NCI-H187 (cell line): ENCODE measurements around the gene LMAN2.
"Not testable (repeated sequence)": the region's sequence is repeated elsewhere in the genome, so short reads cannot be mapped to it uniquely, and the experiment has no call there.

Experiments
- DNase-seq, 2 experiments: peaks; one replicate each; lab custom pipeline; 2025; lab: John Stamatoyannopoulos, UW

LMAN2 gene

DNA sequence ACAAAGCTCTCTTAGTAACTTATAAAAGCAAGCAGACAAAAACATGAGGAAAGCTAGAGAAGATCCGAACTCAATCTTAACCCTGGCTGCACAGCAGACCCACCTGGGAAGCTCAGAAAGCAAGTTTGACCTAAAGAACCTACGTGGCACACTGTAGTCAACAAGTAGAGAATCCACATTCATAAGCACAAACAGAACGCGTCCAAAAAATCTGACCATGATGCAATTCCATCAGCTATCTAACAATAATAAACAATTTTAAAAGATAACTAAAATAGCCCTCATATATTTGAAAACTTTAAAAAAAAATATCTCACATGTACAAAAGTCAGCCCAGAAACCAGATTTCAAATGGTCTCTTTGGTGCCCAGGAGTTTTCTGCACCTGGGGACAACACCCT is 4.6 kb downstream of the LMAN2 start:
- DNase-seq = no peak

DNA sequence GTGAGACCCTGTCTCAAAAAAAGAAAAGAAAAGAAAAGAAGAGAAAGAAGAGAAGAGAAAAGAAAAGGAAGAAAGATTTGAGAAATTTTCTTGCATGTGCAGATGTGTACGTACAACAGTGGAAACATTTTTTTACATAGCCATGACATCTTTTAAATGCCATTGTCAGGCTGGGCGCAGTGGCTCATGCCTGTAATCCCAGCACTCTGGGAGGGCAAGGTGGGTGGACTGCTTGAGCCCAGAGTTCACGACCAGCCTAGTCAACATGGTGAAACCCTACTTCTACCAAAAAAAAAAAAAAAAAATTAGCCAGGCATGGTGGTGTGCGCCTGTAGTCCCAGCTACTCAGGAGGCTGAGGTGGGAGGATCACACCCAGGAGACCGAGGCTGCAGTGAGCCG is 6.6 kb downstream of the LMAN2 start:
- no peak for DNase-seq

DNA sequence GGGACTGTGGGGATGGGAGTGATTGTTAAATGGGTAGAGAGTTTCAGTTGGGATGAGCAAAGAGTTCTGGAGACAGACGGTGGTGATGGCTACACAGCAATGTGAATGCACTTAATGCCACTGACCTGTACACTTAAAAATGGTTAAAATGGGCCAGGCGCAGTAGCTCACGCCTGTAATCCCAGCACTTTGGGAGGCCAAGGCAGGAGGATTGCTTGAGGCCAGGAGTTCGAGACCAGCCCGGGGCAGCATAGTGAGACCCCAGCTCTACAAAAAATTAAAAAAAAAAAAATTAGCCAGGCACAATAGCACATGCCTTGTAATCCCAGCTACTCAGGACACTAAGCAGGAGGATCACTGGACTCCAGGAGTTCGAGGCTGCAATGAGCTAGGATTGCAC is 7.7 kb downstream of the LMAN2 start:
- DNase-seq = no peak

DNA sequence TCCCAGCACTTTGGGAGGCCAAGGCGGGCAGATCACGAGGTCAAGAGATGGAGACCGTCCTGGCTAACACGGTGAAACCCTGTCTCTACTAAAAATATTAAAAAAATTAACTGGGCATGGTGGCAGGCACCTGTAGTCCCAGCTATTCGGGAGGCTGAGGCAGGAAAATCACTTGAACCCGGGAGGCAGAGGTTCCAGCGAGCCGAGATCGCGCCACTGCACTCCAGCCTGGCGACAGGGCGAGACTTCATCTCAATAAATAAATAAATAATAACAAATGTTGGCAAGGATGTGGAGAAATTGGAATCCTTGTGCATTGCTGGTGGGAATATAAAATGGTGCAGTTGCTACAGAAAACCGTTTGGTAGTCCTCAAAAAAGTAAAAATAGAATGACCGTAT is 8.5 kb downstream of the LMAN2 start:
- DNase-seq = not testable (repeated sequence)

DNA sequence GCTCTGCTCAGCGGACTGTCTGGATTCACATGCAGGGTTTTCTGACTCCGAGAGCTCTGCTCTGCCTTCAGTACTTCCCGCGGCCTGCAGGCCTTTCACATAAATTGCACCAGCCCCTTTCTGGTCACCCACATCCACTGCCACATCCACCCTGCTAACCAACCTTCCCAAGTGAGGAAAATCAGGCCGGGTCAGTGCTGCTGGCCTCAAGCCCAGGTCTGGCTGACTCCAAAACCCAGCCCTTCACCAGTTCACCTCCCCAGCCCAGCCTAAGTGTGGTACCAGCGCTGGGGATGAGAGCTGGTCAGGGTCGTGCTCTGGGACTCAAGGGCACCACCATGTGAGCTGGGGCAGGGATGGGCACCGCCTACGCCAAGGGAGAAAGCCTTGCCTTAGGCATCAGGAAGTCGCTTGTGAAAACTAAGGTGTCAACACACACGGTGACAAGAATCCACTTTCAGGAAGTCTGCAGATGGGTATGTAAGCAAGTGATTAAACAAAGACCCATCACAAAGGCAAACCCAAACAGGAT is 12.3 kb downstream of the LMAN2 start:
- DNase-seq = no peak

DNA sequence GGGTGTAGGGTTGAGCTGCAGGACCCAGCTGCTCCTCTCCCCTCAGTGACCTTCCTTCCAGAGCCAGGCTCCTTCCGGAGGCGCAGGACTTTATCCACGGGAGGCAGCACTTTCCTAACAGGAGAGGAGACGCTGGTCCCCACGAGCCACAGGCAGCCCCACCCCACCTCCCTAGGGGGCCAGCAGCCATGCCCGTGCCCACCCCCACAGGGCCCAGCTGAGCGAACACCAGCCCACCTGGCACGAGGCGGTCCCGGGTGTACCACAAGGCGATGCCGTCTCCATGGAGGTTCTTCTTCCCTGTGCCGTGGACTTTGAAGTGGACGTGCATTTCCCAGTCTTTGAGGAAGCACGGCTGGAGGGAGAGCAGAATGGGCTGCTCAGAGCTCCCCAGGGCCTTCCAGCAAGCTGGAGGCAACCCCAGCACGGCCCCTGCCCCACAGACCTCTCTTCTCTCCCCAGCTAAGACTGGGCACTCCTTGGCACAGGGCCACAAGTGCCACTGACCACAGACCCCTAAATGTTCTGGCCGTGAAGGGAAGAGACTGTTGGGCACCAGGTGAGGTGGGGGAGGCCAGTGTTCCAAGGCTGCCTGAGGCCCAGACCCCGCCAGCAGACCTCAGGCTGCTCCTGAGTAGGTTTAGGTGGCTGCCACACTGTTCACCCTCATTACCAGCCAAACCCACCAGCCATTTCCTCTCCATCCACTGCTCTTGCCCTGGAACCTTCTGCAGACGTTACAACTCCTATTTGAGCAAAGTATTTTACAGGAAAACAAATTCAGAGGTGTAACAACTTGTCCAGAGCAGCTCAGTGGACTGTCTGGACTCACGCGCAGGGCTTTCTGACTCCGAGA is 13.0 kb downstream of the LMAN2 start:
- no peak for DNase-seq

DNA sequence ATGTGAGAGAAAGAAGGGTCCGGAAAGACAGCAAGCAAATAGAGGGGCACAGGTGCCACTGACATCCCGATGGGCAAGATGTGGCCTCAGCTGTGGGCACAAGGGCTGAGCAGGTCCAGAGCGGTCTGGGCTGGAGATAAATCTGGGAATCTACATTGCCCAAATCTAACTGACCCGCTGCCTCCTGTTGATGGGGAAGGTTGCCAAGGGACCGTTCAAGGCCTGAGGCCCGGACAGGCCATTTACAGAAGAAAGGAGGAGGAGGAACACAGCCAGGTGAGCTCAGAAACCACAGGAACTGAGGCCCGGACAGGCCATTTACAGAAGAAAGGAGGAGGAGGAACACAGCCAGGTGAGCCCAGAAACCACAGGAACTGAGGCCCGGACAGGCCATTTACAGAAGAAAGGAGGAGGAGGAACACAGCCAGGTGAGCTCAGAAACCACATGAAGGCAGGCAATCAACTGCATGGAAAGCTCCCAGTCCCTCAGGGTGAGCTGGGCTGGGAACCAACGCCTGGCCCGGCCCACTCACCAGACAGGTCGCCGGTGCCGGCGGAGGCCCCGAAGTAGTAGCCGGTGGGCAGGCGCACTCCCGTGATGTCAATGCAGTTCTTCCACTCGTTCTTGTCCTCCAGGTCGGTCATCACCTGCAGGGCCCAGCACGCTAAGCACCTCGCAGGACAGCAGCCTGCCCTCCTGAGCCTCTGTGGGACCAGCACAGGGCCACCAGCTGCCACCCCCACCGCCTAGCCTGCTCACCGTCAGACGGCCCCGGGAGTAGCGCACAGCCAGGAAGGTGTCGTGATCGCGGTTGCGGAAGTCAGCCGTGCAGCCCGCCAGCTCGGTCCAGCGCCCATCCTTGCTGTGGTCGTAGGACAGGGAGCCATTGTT is 14.6 kb downstream of the LMAN2 start:
- DNase-seq = no peak

DNA sequence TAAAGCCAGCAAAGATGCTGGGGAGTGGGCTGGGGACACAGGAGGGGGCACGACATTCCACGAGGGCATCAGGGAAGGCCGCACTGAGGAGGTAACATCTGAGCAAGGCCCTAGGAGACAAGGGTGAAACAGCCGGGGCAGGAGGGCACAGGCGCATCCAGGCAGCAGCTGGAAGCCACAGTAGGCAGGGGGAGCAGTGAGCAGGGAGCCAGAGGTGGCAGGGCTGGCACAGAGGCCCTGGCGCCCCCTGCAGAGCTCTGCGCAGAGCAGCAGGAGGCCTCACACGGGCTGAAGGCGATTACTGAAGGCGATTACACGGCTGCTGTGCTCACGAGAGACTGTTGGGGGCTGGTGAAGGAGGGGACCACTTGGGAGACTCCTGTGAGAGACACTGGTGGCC is 15.4 kb downstream of the LMAN2 start:
- no peak for DNase-seq

DNA sequence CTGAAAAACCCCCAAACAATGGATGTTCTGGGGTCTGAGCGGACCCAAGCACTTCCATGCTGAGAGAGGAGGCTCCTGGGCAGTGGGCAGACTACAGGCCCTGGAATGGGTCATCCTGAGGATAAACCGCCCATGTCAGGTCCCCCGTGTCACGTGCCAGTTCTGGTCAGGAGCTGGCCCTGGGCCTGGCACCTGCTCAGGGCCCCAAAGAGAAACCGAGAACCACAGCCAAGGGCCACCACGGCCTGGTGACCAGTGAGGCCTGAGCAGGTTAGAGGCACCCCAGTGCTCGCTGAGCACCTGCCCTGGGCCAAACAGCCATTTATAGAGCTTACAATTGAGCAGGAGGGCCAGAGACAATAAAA is 15.8 kb downstream of the LMAN2 start:
- DNase-seq = no peak

DNA sequence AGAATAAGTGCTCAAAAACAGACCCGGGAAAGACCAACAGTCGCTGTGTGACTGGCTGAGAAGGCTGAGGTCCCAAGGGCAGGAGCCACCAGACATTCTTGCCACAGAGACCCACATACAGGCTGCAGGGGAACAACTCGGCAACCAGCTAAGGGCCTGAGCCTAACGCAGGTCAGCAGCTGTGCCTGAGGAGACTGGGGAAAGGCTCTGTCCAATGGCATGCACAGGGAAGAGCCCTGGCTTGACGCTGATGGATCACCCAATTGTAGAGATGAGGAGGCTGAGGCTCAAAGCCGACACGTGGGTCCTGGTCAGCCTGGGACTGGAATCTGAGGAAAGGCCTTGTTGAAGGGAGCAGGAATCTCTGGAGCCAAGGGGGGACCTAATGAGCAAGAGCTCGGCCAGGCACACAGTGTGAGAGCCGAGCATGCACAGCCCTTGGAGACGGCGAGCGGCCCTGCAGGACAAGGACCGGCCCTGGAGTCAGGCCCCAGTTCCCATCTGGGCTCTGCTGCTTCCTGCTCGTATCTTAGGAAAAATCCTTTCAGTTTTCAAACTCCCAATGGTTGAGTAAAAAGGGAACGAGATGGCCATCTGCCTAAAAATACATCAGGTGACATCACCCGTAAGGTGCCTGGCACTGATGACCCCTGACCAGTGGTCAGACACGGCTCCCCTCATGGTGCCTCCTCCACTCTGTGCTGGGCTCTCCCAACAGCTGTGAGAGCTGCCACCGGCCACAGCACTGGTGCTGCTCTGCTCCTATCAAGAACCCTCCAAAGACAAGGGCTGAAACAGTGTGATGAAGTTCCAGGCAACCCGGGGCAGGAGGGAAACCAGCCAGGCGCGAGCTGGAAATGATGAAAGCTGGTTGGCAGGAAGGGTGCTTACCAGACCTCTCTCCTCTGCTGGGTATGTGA is 16.4 kb downstream of the LMAN2 start:
- DNase-seq = no peak

DNA sequence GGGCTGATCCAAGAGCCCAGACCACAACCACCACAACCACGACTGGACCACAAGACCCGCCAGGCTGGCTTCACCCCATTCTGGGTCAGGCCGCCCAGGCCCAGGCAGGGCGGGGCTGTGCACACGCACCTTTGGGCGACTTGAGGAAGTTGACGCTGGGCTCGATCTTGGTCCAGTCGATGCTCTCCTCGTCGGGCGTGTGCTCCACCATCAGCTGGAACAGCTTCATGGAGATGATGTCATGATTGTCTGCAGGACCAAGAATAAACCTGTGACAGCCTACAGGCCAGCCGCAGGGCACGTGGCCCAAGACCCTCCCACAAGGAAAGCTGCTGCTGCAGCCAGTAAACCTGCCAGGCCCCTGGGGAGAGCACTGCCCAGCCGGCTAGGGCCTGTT is 17.3 kb downstream of the LMAN2 start:
- DNase-seq = no peak

DNA sequence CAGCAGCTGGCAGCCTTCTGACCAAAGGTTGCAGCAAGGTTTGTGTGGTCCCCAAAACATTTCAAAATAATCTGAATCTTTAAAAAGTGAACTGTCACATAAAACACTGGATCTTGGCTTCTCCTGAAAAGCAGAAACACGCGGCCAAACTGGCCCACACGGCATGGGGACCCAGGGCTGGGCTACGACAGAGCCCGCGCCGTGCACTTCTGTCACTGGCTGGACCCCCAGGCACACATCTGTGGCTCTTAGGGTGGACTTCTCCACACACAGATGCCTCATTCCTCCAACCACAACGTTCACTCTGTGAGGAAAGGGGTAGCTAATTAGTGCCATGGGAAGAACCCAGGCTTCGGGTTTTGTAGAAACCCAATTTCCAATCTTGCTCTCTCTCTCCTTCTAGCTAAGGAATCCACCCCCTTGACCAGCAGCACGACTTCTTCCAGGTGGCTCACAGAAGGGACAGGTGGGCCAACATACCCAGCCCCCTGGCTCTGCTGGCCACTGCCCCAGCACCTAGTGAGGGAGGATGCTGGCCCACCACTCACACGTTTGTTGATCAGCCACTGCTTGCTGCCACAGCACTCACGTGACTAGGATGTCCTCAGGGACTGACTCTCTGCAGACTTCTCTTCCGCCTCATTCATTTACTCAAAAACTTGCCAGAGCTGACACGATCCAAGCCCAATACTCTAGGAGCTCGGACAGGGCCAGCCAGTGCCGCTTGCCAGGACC is 17.9 kb downstream of the LMAN2 start:
- no peak for DNase-seq

DNA sequence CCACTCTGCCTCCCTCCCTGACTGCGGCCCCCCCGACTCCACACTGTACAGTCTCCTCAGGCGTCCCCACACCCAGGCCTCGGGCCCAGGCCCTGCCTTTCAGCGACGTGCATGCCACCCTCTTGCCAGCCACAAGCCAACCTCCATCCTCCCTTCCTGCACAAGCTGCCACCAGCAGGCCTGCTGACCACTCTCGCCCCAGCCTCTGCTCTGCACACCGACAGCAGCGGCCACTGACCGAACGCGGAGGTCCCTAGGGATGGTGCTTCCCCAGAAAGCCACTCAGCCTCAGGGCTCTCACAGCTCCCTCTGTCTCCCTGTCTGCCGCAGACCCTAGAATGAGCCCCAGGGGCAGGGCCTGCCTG is 18.6 kb downstream of the LMAN2 start:
- DNase-seq = no peak

DNA sequence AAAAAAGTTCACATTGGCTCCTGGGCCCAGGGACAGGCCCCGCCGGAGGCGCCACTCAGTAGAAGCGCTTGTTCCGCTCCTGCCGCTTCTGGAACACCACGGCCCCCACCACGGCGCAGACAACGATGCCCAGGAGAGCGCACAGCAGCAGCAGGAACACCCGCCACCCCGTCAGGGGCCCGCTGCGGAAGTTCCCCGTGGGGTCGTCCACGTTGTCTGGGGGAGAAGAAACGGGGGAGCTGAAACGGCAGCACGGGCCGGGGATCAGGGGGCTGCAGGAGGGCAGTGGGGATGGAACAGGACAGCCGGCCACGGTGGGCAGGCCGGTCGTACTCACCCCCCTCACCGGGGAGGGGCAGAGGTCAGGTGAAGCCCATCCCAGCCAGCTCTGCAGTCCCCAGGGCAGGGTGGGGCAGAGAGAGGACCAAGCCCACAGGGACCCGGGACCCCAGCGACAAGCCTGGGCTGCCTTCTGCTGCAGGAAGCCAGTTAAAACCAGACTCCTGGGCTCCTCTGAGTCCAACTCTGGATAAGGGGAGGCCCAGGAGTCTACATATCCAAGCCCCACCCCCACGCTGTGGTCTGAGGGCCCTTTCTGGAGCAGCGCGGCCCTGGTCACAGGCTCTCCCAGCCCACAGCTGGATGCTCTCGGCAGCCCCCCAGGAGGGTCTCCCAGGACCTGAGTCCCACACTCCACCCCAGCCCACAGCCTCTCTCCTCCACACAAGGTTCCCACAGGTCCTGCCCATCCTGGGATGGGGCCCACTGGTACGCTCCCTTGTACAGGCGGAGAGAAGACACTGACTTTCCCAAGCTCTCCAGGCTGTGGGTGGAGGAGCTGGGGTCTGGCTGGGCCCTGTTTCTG is 19.2 kb downstream of the LMAN2 start:
- DNase-seq = no peak

DNA sequence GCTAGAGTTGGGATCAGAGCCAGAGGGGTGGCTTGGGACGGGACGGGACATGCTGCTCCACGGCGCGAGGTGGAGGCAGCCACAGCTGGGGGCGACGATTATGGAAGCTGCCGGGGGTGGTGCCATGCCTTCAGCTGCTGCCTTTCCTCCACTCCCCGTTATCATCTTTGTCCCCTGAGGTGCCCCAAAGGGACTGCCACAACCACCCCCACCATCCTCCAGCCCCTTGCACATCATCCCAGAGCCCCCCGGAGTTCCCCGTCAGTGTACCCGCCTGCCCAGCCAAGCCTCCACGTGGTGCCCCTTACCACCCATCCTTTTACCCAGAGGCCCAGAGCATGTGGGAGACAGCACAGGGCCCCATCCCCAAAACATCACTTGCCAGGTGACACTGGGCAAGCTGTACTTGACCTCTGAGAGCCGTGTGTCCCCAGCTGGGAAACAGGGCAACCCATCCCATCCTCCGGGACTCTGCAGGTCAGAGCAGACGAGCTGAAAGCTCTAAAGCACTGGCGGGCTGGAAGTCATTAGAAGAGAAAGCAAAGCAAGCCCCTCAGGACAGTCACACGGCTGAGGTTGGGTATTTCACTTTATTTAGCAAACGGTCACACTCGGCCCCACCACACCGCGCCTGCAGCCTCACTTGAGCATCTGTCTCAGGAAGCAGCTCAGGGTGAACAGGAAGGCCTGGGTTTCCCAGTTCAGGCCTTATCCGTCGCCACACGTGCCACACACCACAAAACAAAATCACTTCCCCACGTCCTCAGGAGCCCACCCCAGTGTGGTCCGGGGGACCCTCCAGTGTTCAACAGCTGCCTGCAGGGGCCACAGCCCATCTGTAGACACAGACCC is 20.3 kb downstream of the LMAN2 start:
- no peak for DNase-seq

DNA sequence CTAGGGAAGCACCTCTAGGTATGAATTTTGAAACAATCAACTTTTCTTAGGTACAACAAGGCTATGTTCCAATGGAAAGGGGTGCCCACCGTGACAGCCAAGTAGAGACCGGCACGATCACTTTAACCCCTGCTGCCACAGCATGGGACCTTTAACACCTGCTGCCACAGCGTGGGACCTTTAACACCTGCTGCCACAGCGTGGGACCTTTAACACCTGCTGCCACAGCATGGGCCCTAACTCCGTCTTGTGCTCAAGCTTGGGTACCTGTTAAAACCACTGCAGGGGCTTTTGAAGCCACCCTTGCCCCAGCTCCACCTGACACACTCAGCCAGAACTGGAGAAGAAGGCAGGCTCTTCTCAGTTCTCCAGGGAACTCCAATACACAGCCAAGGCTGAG is 21.6 kb downstream of the LMAN2 start:
- no peak for DNase-seq

DNA sequence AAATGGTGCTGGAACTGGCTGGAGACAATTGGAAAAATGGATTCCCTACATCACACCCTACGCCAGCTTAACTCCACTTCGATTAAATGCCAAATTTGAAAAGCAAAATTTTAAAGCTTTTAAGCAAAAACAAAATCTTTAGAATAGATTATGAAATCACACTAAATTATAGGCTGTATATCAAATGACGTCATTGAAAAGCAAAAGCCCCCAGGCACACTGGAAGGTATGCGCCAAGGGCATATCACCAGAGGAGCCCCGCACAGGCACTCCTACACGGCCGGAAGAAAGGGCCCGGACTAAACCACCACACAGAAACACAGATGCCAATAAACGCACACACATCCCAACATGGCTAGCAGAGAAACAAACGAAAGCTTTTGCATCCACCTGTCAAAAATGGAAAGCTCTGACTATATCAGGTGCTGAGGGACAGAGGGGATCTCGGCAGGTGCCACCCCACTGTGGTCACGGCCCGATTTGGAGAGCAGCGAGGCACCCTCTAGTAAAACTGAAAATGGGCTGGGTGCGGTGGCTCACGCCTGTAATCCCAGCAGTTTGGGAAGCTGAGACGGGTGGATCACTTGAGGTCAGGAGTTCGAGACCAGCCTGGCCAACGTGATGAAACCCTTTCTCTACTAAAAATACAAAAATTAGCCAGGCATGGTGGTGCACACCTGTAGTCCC is 22.8 kb downstream of the LMAN2 start:
- no peak for DNase-seq
